T-helper 2 cell treated with Interferon-gamma antibody and Interleukin-4, amounts not matched to agents 5 μg/mL and 100 μg/mL, for 36 hours (primary cell): ENCODE measurements around the gene UAP1.

Experiments
- DNase-seq: peaks from one replicate; pipeline ENCODE4 v3.0.0; 2021; ENCODE audit warnings: low spot score
- H3K27ac Mint-ChIP-seq: one replicate; pipeline ENCODE4 v1.8.0; 2021; ENCODE audit warnings: mild to moderate bottlenecking, mixed read lengths
- H3K27me3 Mint-ChIP-seq: one replicate; pipeline ENCODE4 v1.8.0; 2021; ENCODE audit warnings: low read depth, mixed read lengths
- H3K36me3 Mint-ChIP-seq: one replicate; pipeline ENCODE4 v1.8.0; 2021; ENCODE audit warnings: low read depth, mixed read lengths
- H3K4me1 Mint-ChIP-seq: one replicate; pipeline ENCODE4 v1.8.0; 2021; ENCODE audit warnings: low read depth, mixed read lengths
- H3K4me3 Mint-ChIP-seq: one replicate; pipeline ENCODE4 v1.8.0; 2022; ENCODE audit warnings: mild to moderate bottlenecking, moderate library complexity, mixed read lengths
- H3K9me3 Mint-ChIP-seq: one replicate; pipeline ENCODE4 v1.8.0; 2021; ENCODE audit warnings: mixed read lengths

The UAP1 gene

DNA sequence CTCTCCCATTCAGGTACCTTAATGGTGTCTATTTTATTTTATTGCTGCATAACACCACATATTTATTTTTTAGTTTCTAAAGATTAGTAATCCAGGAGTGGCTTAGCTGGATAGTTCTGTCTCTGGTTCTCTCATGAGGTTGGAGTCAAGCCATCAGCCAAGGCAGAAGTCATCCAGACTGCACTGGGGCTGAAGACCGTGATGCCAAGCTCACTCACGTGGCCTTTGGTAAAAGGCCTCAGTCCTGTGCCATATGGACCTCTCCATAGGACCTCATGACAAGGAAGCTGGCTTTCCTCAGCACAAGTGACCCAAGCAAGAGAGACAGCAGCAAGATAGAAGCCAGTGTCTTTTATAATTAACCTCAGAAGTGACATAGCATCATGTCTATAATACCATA, 47.8 kb downstream of the UAP1 start:
- H3K27ac Mint-ChIP-seq = no peak overlapping the region
- no peaks in the 10 kb centered on the region for H3K27me3 Mint-ChIP-seq
- H3K36me3 Mint-ChIP-seq = peaks cover 1% of the 10 kb centered on the region
- H3K9me3 Mint-ChIP-seq = no peaks in the 10 kb centered on the region
- no peak overlapping the region for H3K4me3 Mint-ChIP-seq
- DNase-seq = no peak
- H3K4me1 Mint-ChIP-seq = peaks cover 3% of the 10 kb centered on the region

- Mint-ChIP-seq H3K36me3 (no peaks in the 10 kb centered on the region), H3K4me3 (no peak overlapping the region), H3K9me3 (peaks cover 15% of the 10 kb centered on the region), H3K27ac (no peak overlapping the region), H3K27me3 (peaks cover 2% of the 10 kb centered on the region), H3K4me1 (peaks cover 3% of the 10 kb centered on the region)
- DNase-seq = no peak
Observed at GRCh38 chr1:162612606-162613400, 51.3 kb downstream of the UAP1 start.

GRCh38 chr1:162616848-162617247, 55.3 kb downstream of the UAP1 start:
- Mint-ChIP-seq H3K36me3 (no peaks in the 10 kb centered on the region), H3K4me3 (no peak overlapping the region), H3K27ac (no peak overlapping the region), H3K4me1 (peaks cover 3% of the 10 kb centered on the region), H3K9me3 (peaks cover 17% of the 10 kb centered on the region), H3K27me3 (peaks cover 2% of the 10 kb centered on the region)
- no peak for DNase-seq

DNA sequence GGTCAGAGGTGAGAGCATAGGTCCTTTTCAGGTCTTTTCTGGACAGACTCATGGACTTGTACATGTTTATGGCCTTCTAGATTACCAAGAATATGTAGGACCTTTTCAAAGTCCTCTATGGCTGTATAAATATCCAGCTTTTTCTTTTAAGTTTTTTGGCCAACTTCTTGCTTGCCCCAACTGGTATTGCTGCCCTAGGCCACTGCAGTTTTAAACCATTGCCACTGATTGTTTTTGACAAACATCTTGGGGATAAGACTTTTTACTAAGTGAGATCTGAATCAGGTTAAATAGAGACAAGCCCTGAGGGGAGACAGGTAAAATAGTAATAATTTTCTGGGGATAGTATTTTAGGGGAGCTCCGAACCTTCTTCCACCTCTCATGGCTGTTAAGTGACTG, 56.0 kb downstream of the UAP1 start:
- no peak for DNase-seq
- Mint-ChIP-seq H3K27ac (no peak overlapping the region), H3K9me3 (peaks cover 17% of the 10 kb centered on the region), H3K4me1 (peaks cover 3% of the 10 kb centered on the region), H3K27me3 (peaks cover 5% of the 10 kb centered on the region), H3K4me3 (no peak overlapping the region), H3K36me3 (no peaks in the 10 kb centered on the region)

DNA sequence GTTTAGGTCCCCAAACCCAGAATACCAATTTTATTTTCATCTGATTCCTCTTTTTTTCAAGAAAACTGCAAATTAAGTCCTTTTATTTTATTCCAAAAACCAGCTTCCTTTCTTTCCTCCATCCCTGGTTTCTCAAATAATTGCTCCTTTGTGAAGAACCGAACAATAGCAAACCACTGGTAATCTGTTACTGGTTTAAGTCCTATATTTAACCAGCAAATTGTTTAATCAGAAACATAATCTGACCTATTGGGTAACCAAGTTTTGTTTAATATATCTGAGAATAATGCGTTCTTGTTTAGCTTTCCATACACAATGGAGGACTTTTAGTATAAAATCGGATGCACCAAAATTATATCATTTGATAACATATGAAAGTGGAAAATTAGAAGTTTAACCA, 57.6 kb downstream of the UAP1 start:
- no peak overlapping the region for H3K4me3 Mint-ChIP-seq
- no peak overlapping the region for H3K27ac Mint-ChIP-seq
- H3K27me3 Mint-ChIP-seq = peaks cover 5% of the 10 kb centered on the region
- H3K9me3 Mint-ChIP-seq = peaks cover 17% of the 10 kb centered on the region
- no peaks in the 10 kb centered on the region for H3K36me3 Mint-ChIP-seq
- no peaks in the 10 kb centered on the region for H3K4me1 Mint-ChIP-seq
- no peak for DNase-seq

GRCh38 chr1:162621256-162621655, 59.7 kb downstream of the UAP1 start:
- H3K27me3 Mint-ChIP-seq = peaks cover 7% of the 10 kb centered on the region
- H3K36me3 Mint-ChIP-seq = no peaks in the 10 kb centered on the region
- no peak for DNase-seq
- peaks cover 17% of the 10 kb centered on the region for H3K9me3 Mint-ChIP-seq
- H3K4me3 Mint-ChIP-seq = no peak overlapping the region
- no peak overlapping the region for H3K27ac Mint-ChIP-seq
- H3K4me1 Mint-ChIP-seq = no peaks in the 10 kb centered on the region

DNA sequence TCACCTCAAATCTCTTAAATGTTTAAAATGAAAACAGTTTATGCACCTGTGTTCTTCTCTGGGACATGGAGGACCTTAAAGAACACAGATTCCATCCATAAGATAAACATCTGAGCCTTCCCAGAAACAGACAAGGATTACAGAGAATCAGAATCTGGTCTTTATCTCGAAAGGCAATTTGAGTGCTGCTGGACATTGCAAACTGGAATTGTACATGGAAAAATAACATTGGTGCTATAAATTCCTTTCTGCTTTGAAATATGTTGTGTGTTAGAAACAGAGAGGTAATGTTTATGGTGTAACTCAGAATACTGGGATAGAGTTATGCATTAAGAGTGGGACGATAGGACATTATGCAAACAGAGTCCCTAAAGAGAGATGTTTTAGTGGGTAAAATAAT, 64.2 kb downstream of the UAP1 start:
- DNase-seq = no peak
- no peak overlapping the region for H3K4me3 Mint-ChIP-seq
- no peaks in the 10 kb centered on the region for H3K36me3 Mint-ChIP-seq
- H3K27me3 Mint-ChIP-seq = peaks cover 10% of the 10 kb centered on the region
- no peak overlapping the region for H3K27ac Mint-ChIP-seq
- no peaks in the 10 kb centered on the region for H3K4me1 Mint-ChIP-seq
- no peaks in the 10 kb centered on the region for H3K9me3 Mint-ChIP-seq

DNA sequence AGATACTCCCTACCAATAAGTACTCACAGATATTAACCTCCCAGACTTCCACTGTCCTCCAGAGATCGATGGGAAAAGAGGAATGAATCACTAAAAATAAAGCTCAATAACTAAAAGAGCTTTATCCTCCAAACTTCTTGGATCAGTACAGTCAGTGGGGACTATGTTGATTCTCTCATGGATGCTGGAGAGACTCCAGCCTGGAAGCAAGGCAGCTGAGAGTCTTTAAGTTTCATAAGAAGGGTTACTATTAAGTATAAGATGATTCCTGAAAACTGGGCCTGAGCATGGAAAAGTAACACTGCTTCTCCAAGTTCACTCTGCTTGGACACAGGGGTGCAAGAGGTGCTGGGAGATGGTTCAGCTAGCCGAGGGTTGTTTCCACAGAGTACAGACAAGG, 64.6 kb downstream of the UAP1 start:
- Mint-ChIP-seq H3K4me3 (no peak overlapping the region), H3K4me1 (no peaks in the 10 kb centered on the region)

GRCh38 chr1:162626761-162627160, 65.2 kb downstream of the UAP1 start:
- H3K9me3 Mint-ChIP-seq = no peaks in the 10 kb centered on the region
- H3K36me3 Mint-ChIP-seq = no peaks in the 10 kb centered on the region
- H3K27ac Mint-ChIP-seq = no peak overlapping the region
- H3K4me3 Mint-ChIP-seq = no peak overlapping the region
- no peak for DNase-seq
- no peaks in the 10 kb centered on the region for H3K4me1 Mint-ChIP-seq
- H3K27me3 Mint-ChIP-seq = peaks cover 10% of the 10 kb centered on the region

More for the DNA sequence above, 64.6 kb downstream of the UAP1 start:
- Mint-ChIP-seq H3K9me3 (no peaks in the 10 kb centered on the region), H3K27ac (no peak overlapping the region), H3K27me3 (peaks cover 10% of the 10 kb centered on the region), H3K36me3 (no peaks in the 10 kb centered on the region)
- no peak for DNase-seq

- DNase-seq = no peak
- Mint-ChIP-seq H3K4me1 (no peaks in the 10 kb centered on the region), H3K4me3 (no peak overlapping the region), H3K36me3 (no peaks in the 10 kb centered on the region), H3K27me3 (peaks cover 7% of the 10 kb centered on the region), H3K27ac (no peak overlapping the region), H3K9me3 (no peaks in the 10 kb centered on the region)
Observed at GRCh38 chr1:162627662-162628296, 66.3 kb downstream of the UAP1 start.

DNA sequence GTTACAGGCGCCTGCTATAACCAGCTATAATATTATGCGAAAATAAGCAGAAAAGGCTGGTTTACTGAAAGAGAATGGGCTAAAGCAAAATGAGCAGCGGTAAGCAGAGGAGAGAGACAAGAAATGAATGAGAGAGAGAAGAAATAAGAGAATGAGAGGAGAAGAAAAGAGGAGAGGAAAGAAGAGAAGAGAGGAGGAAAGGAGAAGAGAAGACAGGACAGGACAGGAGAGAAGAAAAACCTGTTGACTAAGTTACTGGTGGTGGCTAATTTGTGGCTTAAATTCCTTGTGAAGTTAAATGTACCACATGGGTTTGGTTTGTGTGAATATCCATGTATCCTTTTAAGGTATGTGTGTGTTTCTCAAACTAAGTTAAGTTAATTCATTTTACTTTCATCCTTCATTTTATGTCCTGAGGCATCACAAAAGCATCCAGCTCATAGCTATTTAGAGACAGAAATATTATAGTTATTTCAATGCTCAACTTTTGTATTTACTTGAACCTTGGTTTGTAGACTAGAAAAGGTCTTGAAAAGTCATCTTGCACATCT, 67.6 kb downstream of the UAP1 start:
- H3K4me1 Mint-ChIP-seq = no peaks in the 10 kb centered on the region
- no peak for DNase-seq
- H3K27me3 Mint-ChIP-seq = peaks cover 7% of the 10 kb centered on the region
- no peaks in the 10 kb centered on the region for H3K36me3 Mint-ChIP-seq
- no peak overlapping the region for H3K27ac Mint-ChIP-seq
- H3K4me3 Mint-ChIP-seq = no peak overlapping the region
- H3K9me3 Mint-ChIP-seq = no peaks in the 10 kb centered on the region

- Mint-ChIP-seq H3K4me3 (no peak overlapping the region), H3K27ac (no peak overlapping the region), H3K36me3 (no peaks in the 10 kb centered on the region), H3K4me1 (no peaks in the 10 kb centered on the region), H3K9me3 (no peaks in the 10 kb centered on the region), H3K27me3 (peaks cover 7% of the 10 kb centered on the region)
- no peak for DNase-seq
Observed at GRCh38 chr1:162629651-162630050, 68.1 kb downstream of the UAP1 start.

- no peak for DNase-seq
- H3K36me3 Mint-ChIP-seq = no peaks in the 10 kb centered on the region
- H3K4me1 Mint-ChIP-seq = no peaks in the 10 kb centered on the region
- no peaks in the 10 kb centered on the region for H3K9me3 Mint-ChIP-seq
- no peak overlapping the region for H3K27ac Mint-ChIP-seq
- peaks cover 6% of the 10 kb centered on the region for H3K27me3 Mint-ChIP-seq
- no peak overlapping the region for H3K4me3 Mint-ChIP-seq
Observed at GRCh38 chr1:162631546-162632191, 70.1 kb downstream of the UAP1 start.

DNA sequence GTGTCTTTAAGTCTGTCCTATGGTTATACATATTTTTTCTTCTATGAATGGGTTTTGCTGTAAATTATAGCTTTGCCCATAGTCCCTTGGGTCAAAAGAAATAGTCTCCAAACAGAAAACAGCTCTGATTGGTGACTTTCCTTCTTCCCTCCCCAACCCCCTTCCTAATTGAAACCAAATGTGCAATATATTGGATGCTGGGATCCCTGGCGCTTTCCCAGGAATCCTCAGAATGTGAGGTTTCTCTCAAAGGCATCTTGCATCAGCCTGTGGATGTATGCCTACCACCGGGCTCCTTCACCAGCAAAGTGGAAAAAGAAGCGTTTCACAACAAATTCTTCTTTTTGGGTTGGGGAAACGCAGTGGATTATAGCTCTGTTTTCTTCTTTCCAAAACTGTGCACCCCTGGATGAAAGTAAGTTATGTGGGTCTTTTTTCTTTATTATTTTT, 70.7 kb downstream of the UAP1 start, which contains the start of gene DDR2:
DDR2 (plus strand) TSS at position 248 of the 450 bp plus-strand sequence. CDS start 86,600 bp downstream, outside the sequence.
- no peak within 1 kb of the TSS for H3K4me3 Mint-ChIP-seq
- no peaks in the 10 kb centered on the region for H3K36me3 Mint-ChIP-seq
- peaks cover 6% of the 10 kb centered on the region for H3K27me3 Mint-ChIP-seq
- no peaks in the 10 kb centered on the region for H3K4me1 Mint-ChIP-seq
- no peaks in the 10 kb centered on the region for H3K9me3 Mint-ChIP-seq
- no peak for DNase-seq
- no peak within 1 kb of the TSS for H3K27ac Mint-ChIP-seq
